ENCODE data around the gene CACUL1.

DNA sequence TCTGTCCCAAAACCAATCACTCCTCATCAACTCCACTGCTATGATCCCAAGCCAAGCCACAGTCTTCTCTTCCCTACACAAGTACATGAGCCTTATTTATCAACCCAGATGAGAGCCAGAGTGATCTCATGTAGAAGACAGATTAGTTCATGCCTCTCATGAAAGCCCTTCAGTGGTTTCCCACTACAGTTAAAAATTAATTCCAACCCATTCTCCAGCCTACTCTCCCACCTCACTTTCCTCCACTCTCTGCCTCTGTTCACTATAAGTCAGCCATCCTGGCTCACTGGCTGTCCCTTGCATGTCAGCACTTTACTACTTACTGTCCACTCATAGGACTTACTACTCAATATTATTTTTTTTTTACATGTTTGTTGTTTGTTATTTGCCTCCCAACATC, 67.3 kb downstream of the CACUL1 start:
- TF ChIP-seq, protein P1, sequence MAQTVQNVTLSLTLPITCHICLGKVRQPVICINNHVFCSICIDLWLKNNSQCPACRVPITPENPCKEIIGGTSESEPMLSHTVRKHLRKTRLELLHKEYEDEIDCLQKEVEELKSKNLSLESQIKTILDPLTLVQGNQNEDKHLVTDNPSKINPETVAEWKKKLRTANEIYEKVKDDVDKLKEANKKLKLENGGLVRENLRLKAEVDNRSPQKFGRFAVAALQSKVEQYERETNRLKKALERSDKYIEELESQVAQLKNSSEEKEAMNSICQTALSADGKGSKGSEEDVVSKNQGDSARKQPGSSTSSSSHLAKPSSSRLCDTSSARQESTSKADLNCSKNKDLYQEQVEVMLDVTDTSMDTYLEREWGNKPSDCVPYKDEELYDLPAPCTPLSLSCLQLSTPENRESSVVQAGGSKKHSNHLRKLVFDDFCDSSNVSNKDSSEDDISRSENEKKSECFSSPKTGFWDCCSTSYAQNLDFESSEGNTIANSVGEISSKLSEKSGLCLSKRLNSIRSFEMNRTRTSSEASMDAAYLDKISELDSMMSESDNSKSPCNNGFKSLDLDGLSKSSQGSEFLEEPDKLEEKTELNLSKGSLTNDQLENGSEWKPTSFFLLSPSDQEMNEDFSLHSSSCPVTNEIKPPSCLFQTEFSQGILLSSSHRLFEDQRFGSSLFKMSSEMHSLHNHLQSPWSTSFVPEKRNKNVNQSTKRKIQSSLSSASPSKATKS (CRISPR knock-in tag; IDR thresholded peaks at IDR 0.05), result no peak
- TF ChIP-seq, protein P2, sequence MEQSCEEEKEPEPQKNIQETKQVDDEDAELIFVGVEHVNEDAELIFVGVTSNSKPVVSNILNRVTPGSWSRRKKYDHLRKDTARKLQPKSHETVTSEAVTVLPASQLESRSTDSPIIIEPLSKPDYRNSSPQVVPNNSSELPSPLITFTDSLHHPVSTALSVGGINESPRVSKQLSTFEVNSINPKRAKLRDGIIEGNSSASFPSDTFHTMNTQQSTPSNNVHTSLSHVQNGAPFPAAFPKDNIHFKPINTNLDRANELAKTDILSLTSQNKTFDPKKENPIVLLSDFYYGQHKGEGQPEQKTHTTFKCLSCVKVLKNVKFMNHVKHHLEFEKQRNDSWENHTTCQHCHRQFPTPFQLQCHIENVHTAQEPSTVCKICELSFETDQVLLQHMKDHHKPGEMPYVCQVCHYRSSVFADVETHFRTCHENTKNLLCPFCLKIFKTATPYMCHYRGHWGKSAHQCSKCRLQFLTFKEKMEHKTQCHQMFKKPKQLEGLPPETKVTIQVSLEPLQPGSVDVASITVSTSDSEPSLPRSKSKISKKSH (CRISPR knock-in tag; IDR thresholded peaks at IDR 0.05), result no peak
- TF ChIP-seq SRF (CRISPR knock-in tag; IDR thresholded peaks at IDR 0.05) (no peak), TFAM (CRISPR knock-in tag; conservative IDR thresholded peaks at IDR 0.05) (no peak), POU5F1 (IDR thresholded peaks at IDR 0.05; ENCODE audit: borderline replicate concordance, low read depth, low read length, partially characterized antibody) (no peak), ZZZ3 (IDR thresholded peaks at IDR 0.05) (no peak), NR2C2 (CRISPR knock-in tag; IDR thresholded peaks at IDR 0.05) (no peak), NR2C2 (tag; IDR thresholded peaks at IDR 0.05) (no peak), HNRNPL (IDR thresholded peaks at IDR 0.05; ENCODE audit: low read depth, low read length) (no peak), JUN (IDR thresholded peaks at IDR 0.05; ENCODE audit: borderline replicate concordance, low read depth, low read length) (no peak), JUN (CRISPR knock-in tag; IDR thresholded peaks at IDR 0.05; ENCODE audit: borderline replicate concordance) (no peak), XRCC3 (IDR thresholded peaks at IDR 0.05) (no peak), NRF1 (conservative IDR thresholded peaks at IDR 0.05 in 1 of 2, IDR thresholded peaks at IDR 0.05 in 1 of 2) (no peak), TCF7 (IDR thresholded peaks at IDR 0.05; ENCODE audit: borderline replicate concordance) (no peak), NBN (IDR thresholded peaks at IDR 0.05; ENCODE audit: low read depth) (no peak)

Measured in K562 (cell line).